HG03571 (cell line): ENCODE measurements around the gene CACNA1F.
A peak's percentile ranks its signal among the peaks of the same experiment; 100 is the strongest.

ENCODE experiments used
- ATAC-seq: cut with Tn5 transposase; IDR thresholded peaks from one replicate; pipeline ENCODE4 v1.9.1; 2021; ENCODE audit not compliant: unreplicated experiment

CACNA1F gene

DNA sequence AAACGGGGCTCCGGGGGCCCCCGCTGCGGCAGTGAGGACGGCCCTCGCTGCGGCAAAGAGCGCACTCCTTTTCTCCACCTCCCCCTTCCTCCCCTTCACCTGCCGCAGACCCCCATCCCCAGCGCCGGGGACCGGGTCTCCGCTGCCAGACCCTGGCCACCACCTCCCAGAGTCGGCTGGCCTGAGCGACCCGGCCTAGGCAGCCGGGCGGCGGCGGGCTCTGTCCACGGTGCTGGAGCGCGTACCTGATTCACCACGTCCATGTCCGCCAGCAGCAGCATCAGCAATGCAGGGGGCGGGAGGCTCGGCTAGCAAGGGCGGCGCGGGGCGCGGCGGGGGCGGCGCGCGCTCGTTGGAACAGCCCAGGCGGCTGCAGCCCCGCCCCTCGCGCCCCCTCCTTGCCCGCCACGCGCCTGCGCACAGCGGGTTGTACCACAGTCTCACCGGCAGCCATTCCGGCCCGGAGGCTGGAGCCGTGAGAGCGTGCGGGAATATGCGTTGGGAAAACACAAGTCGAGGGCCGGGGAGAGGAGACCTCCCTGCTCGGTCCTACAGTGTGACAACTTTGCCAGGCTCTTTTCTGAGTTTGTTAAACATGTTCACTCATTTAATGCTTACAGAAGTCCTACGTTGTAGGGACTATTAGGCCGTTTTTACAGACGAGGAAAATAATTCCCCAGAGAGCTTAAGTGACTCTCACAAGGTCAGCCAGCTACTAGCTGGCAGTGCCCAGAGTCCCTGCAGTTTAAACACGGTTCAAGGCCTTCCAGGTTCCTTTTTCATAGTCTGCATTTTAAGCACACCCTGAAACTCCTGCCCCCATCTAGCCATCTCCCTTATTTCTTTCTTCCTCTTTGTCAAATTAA, 33.0 kb downstream of the CACNA1F start, which contains the start of gene SYP:
Gene SYP, minus strand, starts transcription at position 288 of the 866 bp plus-strand sequence. Its CDS starts 7 bp downstream, at position 281.
- peak; percentile 90 for ATAC-seq

DNA sequence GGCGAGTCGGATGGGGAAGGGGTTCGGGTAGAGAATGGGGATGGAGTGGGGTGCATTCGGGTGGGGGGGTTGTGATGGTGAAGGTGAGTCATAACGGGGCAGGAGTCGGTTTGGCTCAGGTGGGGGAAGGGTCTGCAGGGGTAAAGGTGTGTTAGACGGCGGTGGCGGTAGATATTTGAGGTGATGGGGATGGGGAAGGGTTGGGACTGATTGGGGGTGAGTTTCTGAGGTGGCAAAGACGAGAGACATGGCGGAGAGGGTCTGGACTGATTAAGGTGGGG, 33.9 kb downstream of the CACNA1F start:
- no peak for ATAC-seq

GRCh38 chrX:49198540-49199314, 34.4 kb downstream of the CACNA1F start:
- no peak for ATAC-seq

DNA sequence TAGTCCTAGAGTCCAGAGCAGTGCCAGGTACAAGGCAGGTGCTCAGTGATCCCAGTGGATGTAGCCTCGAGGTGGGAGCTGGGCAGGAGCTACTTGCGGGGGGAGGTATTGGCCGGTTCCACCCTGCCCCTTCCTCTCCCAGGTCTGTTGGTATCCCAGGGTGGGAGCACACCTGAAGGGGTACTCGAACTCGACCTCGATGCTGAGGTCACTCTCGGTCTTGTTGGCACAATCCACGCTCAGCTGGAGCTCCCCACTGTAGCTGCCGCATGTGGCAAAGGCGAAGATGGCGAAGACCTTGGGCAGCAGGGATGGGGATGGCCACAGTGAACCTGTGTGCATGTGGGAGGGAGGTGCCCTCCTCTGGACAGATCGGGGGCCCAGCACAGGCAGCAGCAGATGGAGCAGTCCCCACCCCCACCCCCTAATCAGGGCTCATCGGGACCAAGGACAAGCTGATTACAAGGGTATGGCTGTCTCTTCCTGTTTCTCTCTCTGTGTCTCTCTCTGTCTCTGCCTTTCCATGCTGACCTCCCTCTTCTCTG, 35.5 kb downstream of the CACNA1F start:
- no peak for ATAC-seq

- ATAC-seq = no peak
These were observed 39.6 kb downstream of the CACNA1F start for GRCh38 chrX:49193542-49193964.

GRCh38 chrX:49192722-49193328, 40.3 kb downstream of the CACNA1F start:
- ATAC-seq = no peak

- no peak for ATAC-seq
These were observed 41.5 kb downstream of the CACNA1F start for GRCh38 chrX:49191574-49192011.

DNA sequence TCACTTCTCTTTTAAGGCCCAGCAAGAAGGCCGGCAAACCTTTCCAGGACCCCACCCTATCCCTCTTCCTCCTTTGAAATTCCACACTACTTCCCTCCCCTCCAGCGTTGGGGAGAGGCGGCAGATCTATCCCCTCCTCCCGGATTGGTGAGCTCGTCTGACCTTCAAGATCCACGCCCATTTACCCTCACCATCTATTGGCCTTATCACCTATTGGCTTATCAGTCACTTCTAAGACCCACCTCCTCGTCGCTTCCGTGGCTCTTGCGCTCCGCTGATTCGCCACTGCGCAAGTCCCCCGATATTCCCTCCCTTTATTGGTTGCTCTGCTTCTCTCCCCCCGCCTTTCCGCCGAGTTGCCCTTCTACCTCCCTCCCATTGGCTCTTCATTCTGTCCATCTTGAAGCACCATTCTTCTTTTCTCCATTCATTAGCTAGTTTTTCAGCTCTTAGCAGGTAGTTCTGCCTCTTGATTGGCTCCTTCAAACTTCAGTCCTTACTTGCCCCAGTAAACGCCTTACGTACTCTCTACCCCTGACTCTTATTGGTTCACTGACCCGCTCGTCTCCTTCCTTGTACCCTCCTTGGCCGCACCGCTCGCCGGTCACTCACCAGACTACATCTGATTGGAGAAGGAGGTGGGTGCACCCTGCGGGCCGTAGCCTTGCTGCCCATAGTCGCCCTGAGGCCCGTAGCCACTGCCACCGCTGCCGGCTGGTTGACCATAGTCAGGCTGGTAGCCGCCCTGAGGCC, 42.1 kb downstream of the CACNA1F start:
- peak; percentile 82 for ATAC-seq

DNA sequence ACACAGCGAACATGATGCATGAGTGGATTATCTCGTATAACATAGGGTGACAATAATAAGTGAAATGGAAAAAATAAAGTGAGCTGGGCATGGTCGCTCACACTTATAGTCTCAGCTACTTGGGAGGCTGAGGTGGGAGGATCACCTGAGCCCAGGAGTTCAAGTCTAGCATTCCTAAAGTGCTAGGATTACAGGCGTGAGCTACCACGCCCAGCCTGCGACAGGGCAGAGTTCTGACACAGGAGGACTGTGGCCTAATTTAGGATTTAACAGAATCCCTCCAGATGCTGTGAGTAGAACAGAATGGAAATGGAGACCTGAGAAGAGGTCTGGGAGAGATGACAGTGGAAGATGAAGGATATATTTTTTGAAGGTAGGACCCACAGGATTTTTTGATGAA, 43.5 kb downstream of the CACNA1F start:
- no peak for ATAC-seq

DNA sequence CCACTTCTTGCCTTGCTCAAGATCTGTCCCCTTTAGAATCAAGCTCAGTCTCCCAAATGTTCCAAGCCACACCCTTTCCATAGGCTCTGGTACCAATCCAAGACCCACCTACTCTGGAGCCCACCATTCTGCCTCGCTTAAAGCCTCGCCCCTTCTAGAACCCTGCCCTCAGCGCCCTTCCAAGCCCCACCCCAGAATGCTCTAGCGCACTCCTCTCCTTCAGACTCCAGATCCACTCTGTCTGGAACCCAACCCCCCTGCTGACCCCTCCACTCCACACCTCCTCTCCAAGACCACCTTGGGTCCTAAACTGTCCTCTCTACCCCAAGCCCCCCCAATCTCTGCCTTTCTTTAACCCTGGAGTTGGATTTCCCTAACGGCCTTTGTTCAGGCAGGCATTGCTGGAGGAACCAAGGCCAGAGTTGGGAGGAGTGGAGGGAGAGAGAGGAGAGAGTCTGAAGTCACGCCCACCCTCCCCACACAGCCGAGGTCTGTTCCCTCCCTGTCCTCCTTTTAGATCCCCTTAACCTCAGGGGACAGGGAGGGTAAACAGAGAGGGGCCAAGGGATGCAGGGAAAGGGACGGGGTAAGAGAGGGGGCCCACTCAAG, 44.6 kb downstream of the CACNA1F start:
- ATAC-seq = no peak

- ATAC-seq = no peak
These were observed 45.6 kb downstream of the CACNA1F start for GRCh38 chrX:49187526-49187925.

- no peak for ATAC-seq
These were observed 46.1 kb downstream of the CACNA1F start for GRCh38 chrX:49187028-49187394.

- ATAC-seq = no peak
These were observed 46.8 kb downstream of the CACNA1F start, which contains the start of gene PRICKLE3 for GRCh38 chrX:49186125-49187027. Gene PRICKLE3 (minus strand): TSS chrX:49186373. CDS start chrX:49186297, 76 bp downstream.

GRCh38 chrX:49184294-49185281, 48.6 kb downstream of the CACNA1F start:
- ATAC-seq = no peak

DNA sequence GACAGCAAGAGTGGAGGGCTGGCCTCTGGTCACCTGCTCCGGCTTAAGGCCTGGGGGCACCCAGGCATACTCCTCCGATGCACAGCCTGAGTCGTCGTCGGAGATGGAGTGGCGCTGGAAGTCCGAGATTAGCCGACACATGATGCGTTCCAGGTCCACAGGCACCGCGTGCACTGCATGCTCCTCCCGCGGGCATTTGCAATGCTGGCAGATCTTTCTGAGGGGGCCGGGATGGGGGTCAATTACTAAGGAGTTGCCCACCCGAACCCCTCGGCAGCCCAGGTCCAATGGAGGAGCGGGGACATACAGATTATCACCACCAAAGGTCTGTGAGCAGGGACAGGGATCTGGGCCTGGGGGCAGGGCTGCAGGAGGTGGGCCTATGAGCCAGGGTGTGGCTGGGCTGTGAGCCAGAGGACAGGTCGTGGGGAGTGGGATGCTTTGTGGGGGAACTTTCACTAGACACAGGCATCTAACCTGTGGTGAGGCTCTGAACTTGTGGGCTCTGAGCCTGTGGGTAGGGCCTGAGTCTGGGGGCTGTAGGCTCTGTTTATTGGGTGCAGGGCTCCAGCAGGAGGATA, 49.3 kb downstream of the CACNA1F start:
- no peak for ATAC-seq

GRCh38 chrX:49179358-49179757, 53.8 kb downstream of the CACNA1F start:
- ATAC-seq = no peak

GRCh38 chrX:49178537-49178936, 54.6 kb downstream of the CACNA1F start:
- no peak for ATAC-seq
